AG10803 (cell line): ENCODE data around the gene ARL15.
A peak's percentile ranks its signal among the peaks of the same experiment; 100 is the strongest.
"Not testable (repeated sequence)": the region's sequence is repeated elsewhere in the genome, so short reads cannot be mapped to it uniquely, and the experiment has no call there.

Experiments used
- DNase-seq: peaks from one replicate; pipeline ENCODE4 v3.0.0; 2010; ENCODE audit warnings: low read depth
- H3K4me3 ChIP-seq: 2 replicates; pipeline ENCODE4 v1.5.1; 2011; ENCODE audit warnings: mild to moderate bottlenecking, low read length, control low read depth
- TF ChIP-seq, protein P1 (sequence below): conservative IDR thresholded peaks from 2 replicates; pipeline ENCODE4 v1.5.1; 2011; ENCODE audit warnings: mild to moderate bottlenecking, low read length, control low read depth, inconsistent platforms

ARL15 gene

DNA sequence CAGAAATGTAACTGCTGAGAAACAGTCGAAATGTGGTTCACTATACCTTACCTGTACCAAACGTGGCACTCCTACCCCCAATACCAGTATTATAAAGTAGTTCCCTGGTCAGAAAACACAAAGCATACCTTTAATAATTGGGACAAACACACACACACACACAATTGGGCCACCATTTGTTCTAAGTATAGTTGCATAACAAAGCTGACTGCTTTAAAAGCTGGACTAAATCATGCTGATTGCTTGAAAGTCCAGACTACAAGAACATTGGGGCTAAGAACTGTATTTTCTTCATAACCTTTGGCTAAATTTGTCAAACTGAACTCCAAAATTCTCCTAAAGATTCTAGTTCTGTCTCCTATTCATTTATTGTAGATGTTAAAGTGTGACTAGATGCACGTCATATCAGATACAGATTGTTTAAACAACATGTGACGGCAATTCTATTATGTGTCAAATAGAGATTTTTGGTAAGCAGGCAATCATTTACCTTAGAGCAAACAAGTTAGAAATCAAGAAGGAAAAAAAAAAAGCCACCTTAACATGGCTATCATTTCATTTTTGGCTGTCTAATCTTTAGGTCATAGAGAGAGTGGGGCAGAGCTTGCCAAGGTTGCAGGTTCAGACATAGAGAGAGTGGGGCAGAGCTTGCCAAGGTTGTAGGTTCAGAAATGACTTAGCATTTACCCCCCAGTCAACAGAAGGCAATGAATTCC is 265.1 kb downstream of the ARL15 start:
- DNase-seq = no peak
- no peak overlapping the region for H3K4me3 ChIP-seq
- TF ChIP-seq, protein P1, sequence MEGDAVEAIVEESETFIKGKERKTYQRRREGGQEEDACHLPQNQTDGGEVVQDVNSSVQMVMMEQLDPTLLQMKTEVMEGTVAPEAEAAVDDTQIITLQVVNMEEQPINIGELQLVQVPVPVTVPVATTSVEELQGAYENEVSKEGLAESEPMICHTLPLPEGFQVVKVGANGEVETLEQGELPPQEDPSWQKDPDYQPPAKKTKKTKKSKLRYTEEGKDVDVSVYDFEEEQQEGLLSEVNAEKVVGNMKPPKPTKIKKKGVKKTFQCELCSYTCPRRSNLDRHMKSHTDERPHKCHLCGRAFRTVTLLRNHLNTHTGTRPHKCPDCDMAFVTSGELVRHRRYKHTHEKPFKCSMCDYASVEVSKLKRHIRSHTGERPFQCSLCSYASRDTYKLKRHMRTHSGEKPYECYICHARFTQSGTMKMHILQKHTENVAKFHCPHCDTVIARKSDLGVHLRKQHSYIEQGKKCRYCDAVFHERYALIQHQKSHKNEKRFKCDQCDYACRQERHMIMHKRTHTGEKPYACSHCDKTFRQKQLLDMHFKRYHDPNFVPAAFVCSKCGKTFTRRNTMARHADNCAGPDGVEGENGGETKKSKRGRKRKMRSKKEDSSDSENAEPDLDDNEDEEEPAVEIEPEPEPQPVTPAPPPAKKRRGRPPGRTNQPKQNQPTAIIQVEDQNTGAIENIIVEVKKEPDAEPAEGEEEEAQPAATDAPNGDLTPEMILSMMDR = no peak

DNA sequence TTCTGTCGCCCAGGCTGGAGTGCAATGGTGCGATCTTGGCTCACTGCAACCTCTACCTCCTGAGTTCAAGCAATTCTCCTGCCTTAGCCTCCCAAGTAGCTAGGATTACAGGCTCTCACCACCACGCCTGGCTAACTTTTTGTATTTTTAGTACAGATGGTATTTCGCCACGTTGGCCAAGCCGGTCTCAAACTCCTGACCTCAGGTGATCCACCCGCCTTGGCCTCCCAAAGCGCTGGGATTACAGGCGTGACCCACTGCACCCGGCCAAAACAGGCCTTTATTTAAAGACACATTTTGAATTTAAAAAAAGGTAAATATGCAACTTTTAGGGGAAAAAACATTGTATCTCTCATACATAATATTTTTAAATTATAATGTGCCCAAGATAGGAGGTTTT is 266.1 kb downstream of the ARL15 start:
- DNase-seq, H3K4me3 ChIP-seq: not testable (repeated sequence)

DNA sequence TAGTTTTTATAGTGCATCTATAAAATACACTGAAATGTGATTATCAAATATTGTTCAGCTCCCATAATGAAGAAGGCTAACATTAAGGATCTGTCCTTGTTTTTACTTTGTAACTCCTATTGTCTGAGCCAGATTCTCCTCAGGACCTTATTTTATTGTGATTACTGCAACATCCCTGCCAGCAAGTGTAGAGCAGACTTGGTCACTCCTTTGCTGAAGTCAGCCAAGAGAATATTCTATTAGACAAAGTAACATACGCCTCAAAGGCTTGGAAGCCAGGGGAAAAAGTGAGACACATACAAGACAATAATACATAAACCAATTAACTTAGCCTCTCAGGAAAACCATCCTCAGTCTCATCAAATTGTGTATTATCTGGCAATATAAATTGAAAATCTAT is 269.6 kb downstream of the ARL15 start:
- H3K4me3 ChIP-seq = no peak overlapping the region
- DNase-seq = no peak
- TF ChIP-seq, protein P1 = no peak

DNA sequence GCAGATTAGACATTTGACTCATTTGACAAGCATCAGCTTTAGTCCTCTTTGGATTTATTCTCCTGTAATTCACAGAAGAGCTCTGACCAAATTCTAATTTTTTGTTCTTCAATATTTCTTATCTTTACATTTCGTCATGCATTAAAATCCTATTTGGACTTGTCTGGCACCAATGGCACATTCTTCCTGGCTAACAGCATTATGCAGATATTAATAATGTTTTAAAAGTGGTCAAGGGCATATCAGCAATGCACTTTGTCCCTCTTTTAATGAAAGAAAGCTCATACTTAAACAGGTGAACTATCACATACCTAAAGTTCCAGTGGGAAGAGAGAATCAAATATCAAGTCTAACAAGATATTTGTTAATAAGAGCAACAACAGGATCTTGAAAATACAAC is 270.4 kb downstream of the ARL15 start:
- TF ChIP-seq, protein P1 = no peak
- H3K4me3 ChIP-seq = no peak overlapping the region
- DNase-seq = no peak

DNA sequence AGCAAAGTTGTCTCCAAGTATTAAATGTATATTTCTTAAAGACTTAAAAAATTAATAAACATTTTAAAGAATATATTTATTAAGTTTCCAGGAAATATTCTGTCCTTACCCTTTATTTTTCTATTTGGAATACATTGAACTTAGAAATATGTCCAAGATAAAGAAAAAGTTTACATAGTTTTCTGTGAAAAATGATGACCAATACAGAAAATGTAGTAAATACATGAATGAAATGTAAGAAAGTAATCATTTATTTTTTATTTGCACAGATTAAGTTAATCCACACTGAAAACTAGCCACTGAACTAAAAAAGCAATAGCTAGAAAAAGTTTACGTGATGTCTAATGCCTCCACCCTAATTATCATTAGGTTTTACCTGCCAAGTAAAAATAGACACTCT is 273.2 kb downstream of the ARL15 start:
- DNase-seq = no peak

GRCh38 chr5:54030981-54031380 is 279.4 kb downstream of the ARL15 start:
- no peak for DNase-seq
- H3K4me3 ChIP-seq = no peak overlapping the region
- TF ChIP-seq, protein P1 = no peak

More for the DNA sequence above, 273.2 kb downstream of the ARL15 start:
- H3K4me3 ChIP-seq = no peak overlapping the region
- TF ChIP-seq, protein P1 = no peak

GRCh38 chr5:54024466-54024865 is 285.9 kb downstream of the ARL15 start:
- no peak overlapping the region for H3K4me3 ChIP-seq
- peak; percentile 72 for DNase-seq
- TF ChIP-seq, protein P1 = no peak

DNA sequence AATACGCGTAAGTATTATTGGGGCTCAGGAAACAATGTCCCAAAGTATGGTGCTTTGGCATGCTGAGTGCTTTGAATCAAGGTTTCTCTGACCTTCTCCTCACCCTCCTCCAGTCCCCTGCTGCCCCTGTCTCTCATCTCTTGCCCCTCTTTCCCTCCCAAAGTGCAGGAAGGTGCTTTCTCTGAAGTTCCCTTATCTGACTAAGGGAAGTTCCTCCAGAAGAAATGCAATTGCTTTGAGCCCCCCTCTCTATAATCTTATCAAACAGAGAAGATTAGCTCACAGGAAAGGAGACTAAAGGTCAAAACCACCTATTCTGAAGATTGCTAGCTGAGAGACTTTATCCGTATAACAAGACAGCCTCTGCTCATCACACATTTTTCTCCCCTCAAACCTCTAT is 288.1 kb downstream of the ARL15 start:
- no peak for DNase-seq
- TF ChIP-seq, protein P1 = no peak

More for the DNA sequence above, 288.1 kb downstream of the ARL15 start:
- no peak overlapping the region for H3K4me3 ChIP-seq
